Measurements from ENCODE around the gene IFT122. TPM values are rescaled to one million over a fixed set of nuclear protein-coding genes. Genes with fewer than 3 reads are reported as not detected.

IFT122 gene
- total and polyA plus RNA-seq, 12 donors: 9.7 to 29.1 (median 16.8) TPM

- WGBS, 2 donors: 28 to 31% methylated on average over 2 of the region's 2 CpGs
- Histone ChIP-seq H3K9me3 (no peaks in the 10 kb centered on the region), H3K27ac (peak overlapping the region; percentile 14 to 96 (median 89)), H3K27me3 (no peaks in the 10 kb centered on the region), H3K4me1 (peaks cover 22 to 64% (median 50%) of the 10 kb centered on the region in 9 donors), H3K36me3 (peaks cover 0 to 10% (median 2%) of the 10 kb centered on the region in 9 donors), H3K4me3 (no peak overlapping the region)
- TF ChIP-seq CTCF (IDR thresholded peaks at IDR 0.05): no peak
- ATAC-seq: no peak
- DNase-seq: no peak
- intact Hi-C loops (cut with DNase I): loop anchor here in 1 of 10 donors (5.0 kb wide), 1 partner anchor 35 kb away; no protein-coding TSS in a partner anchor
These were observed 2.5 kb downstream of the IFT122 start for GRCh38 chr3:129442486-129442885.

GRCh38 chr3:129442947-129443346 lies 2.9 kb downstream of the IFT122 start:
- no peak overlapping the region for H3K4me3 ChIP-seq
- DNase-seq (no peak), ATAC-seq (no peak)
- no peaks in the 10 kb centered on the region for H3K27me3 ChIP-seq
- TF ChIP-seq CTCF (IDR thresholded peaks at IDR 0.05): no peak
- peaks cover 22 to 60% (median 50%) of the 10 kb centered on the region in 9 donors for H3K4me1 ChIP-seq
- no peaks in the 10 kb centered on the region for H3K9me3 ChIP-seq
- intact Hi-C loops (cut with DNase I): loop anchor here in 1 of 10 donors (5.0 kb wide), 1 partner anchor 34 kb away; no protein-coding TSS in a partner anchor
- peaks cover 0 to 6% (median 0%) of the 10 kb centered on the region in 9 donors for H3K36me3 ChIP-seq
- peak overlapping the region in 8 of 10 donors; percentile 79 to 96 (median 89) for H3K27ac ChIP-seq

- 72 to 82% methylated on average over 3 of the region's 3 CpGs for WGBS, 2 donors
- intact Hi-C loops (cut with DNase I): loop anchor here in 1 of 10 donors (5.0 kb wide), 1 partner anchor 37 kb away; no protein-coding TSS in a partner anchor
- peaks cover 22 to 61% (median 47%) of the 10 kb centered on the region in 9 donors for H3K4me1 ChIP-seq
These were observed 5.4 kb downstream of the IFT122 start for GRCh38 chr3:129445471-129445870.

GRCh38 chr3:129446926-129447325 lies 6.9 kb downstream of the IFT122 start:
- Histone ChIP-seq H3K27me3 (no peaks in the 10 kb centered on the region), H3K36me3 (peaks cover 0 to 6% (median 0%) of the 10 kb centered on the region in 9 donors), H3K4me1 (peaks cover 8 to 52% (median 34%) of the 10 kb centered on the region in 9 donors), H3K27ac (no peak overlapping the region), H3K9me3 (no peaks in the 10 kb centered on the region), H3K4me3 (no peak overlapping the region)
- WGBS, 2 donors: 72 to 84% methylated on average over 1 of the region's 1 CpG
- no peak for TF ChIP-seq CTCF (IDR thresholded peaks at IDR 0.05)
- intact Hi-C loops (cut with DNase I): loop anchor here in 1 of 10 donors (5.0 kb wide), 1 partner anchor 35 kb away; no protein-coding TSS in a partner anchor
- DNase-seq (no peak), ATAC-seq (no peak)

More at GRCh38 chr3:129445471-129445870, 5.4 kb downstream of the IFT122 start:
- Histone ChIP-seq H3K9me3 (no peaks in the 10 kb centered on the region), H3K27me3 (no peaks in the 10 kb centered on the region), H3K27ac (peak overlapping the region in 1 of 10 donors; percentile 20), H3K36me3 (no peaks in the 10 kb centered on the region), H3K4me3 (no peak overlapping the region)
- no peak for TF ChIP-seq CTCF (IDR thresholded peaks at IDR 0.05)
- no peak for DNase-seq
- ATAC-seq: no peak

Measured in heart right ventricle (tissue), 16 donors.